Heart right ventricle (tissue), 16 donors: ENCODE data around the gene DNAI7. TPM values are rescaled to one million over a fixed set of nuclear protein-coding genes. Genes with fewer than 3 reads are reported as not detected.
A peak's percentile ranks its signal among the peaks of the same experiment; 100 is the strongest.

Experiments used
- ATAC-seq, 8 donors: fragments of 200-7000 bp; cut with Tn5 transposase; one replicate each; pipeline ENCODE4 v1.9.1; 2020; ENCODE audit warnings: mild to moderate bottlenecking in 8 of 8, moderate library complexity in 8 of 8, moderate number of reproducible peaks in 1 of 8
- DNase-seq, 2 donors: peaks; one replicate each; pipeline ENCODE4 v3.0.0-alpha.2; 2020
- H3K27ac ChIP-seq, 10 donors: fragments of 200-600 bp; sonication (generic) in 2 of 10; one replicate each; pipeline versions ENCODE4 v1.5.0 to v1.8.0; 2020 to 2022; ENCODE audit warnings: mild to moderate bottlenecking in 3 of 10
- H3K27me3 ChIP-seq, 7 donors: fragments of 200-600 bp; one replicate each; pipeline ENCODE4 v1.8.0; 2021 to 2022; ENCODE audit warnings: mild to moderate bottlenecking in 2 of 7
- H3K36me3 ChIP-seq, 9 donors: fragments of 200-600 bp; sonication (generic) in 1 of 9; one replicate each; pipeline versions ENCODE4 v1.5.0 to v1.8.0; 2020 to 2022; ENCODE audit warnings: mild to moderate bottlenecking in 2 of 9
- H3K4me1 ChIP-seq, 9 donors: fragments of 200-600 bp; sonication (generic) in 1 of 9; one replicate each; pipeline versions ENCODE4 v1.5.0 to v1.8.0; 2020 to 2022; ENCODE audit warnings: mild to moderate bottlenecking in 4 of 9
- H3K4me3 ChIP-seq, 10 donors: fragments of 200-600 bp; sonication (generic) in 2 of 10; one replicate each; pipeline versions ENCODE4 v1.5.0 to v1.8.0; 2020 to 2022; ENCODE audit warnings: mild to moderate bottlenecking in 7 of 10, moderate library complexity in 2 of 10
- H3K9me3 ChIP-seq, 11 donors: fragments of 200-600 bp in 10 of 11; sonication (generic) in 2 of 11; one replicate each; pipeline versions ENCODE4 v1.5.0 to v1.8.0; 2013 to 2022; ENCODE audit warnings: mild to moderate bottlenecking in 2 of 11, control low read depth in 1 of 11, moderate library complexity in 1 of 11
- WGBS, 2 donors: extraction: QIAGEN DNeasy Blood & Tissue Kit; methylation state at CpG; one replicate each; pipeline ENCODE4 v1.1.7; 2013; ENCODE audit warnings: inconsistent platforms in 1 of 2; 5-methylcytosine and 5-hydroxymethylcytosine counted together
- intact Hi-C, 10 donors: fragments of 100-400 bp; cut with DNase I; formaldehyde crosslinking; loops; one replicate each; pipeline versions ENCODE4 v1.11.1 to v1.14.2; 2022
- polyA plus RNA-seq, 2 donors: library from polyadenylated mRNA; stranded (reverse); fragments of 200-250 nt; gene quantifications; one replicate each; pipeline ENCODE4 v1.2.3, GENCODE V29; 2013
- total RNA-seq, 10 donors: library from RNA; stranded (reverse); fragmentation: NEBNext Ultra II Directional in 3 of 10; extraction: Animal tissue kit (Norgen Biotek cat#: 25700) in 3 of 10; gene quantifications; one replicate each; pipeline versions ENCODE4 v1.2.1 to v1.2.4, GENCODE V29; 2021 to 2023
- TF ChIP-seq, protein P1 (sequence below), 9 donors: fragments of 200-600 bp; sonication (generic) in 2 of 9; IDR thresholded peaks; one replicate each; pipeline versions ENCODE4 v1.5.0 to v1.8.0; 2021 to 2022; ENCODE audit warnings: antibody characterized with exemption in 9 of 9, mild to moderate bottlenecking in 5 of 9, moderate library complexity in 1 of 9
- donor health status: Arrhythmogenic right ventricular cardiomyopathy.
- donor health status: ischemic (EF 13 %, LVEDD 7.1; RV severe dilation, severe dysfunction).
- donor health status: healthy with polysubstance abuse.
- donor health status: DM: no; HTN: yes; CAD: no.
- donor health status: DM: no; HTN: no; CAD: no.
- donor health status: ischemic (EF 25% LVEDD 6.9; RV normal size, moderate dysfunction).
- donor health status: ischemic (EF 25% LVEDD 5.7; RV mildly dilated, moderate dysfunction).
- donor health status: healthy.
- donor health status: DM: yes; HTN: yes; CAD: no.
- donor health status: Ischemic cardiomyopathy.
- donor health status: ischemic (EF 35%, LVEDD 5.7; RV mildly dilated, moderate dysfunction).
- donor health status: nonischemic (EF 11% LVEDD 7.7; RV severe dilation, severe dysfunction).
- donor health status: DM: yes; HTN: yes; CAD: no.
- donor health status: PGD.
- donor health status: ischemic (EF 29% LVEDD 5.4; RV normal size, mild dysfunction).
- donor health status: nonischemic (EF 23%, LVEDD 6.1; RV moderate dilation, normal function).

Gene DNAI7
- total and polyA plus RNA-seq, 12 donors: 0.04 to 1.8 (median 0.79) TPM

DNA sequence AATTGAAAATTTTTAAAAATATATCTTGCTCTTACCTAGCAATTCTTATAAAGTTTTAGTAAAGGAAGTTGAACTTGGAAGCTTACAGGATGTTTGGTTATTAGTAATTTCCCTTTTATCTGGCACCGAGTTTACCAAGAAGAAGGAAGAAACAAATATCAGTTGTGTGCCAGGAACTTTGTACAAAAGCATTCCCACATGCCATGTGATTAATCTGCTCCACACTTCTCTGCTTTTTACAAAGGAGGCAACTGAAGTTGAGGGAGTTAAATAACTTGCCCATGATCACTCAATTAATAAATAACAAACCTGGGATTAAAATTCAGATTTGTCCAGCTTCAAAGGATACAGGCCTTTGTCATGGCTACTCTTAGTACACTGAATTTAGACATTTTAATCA, 123.6 kb downstream of the DNAI7 start:
- Histone ChIP-seq H3K4me1 (peaks cover 0 to 51% (median 8%) of the 10 kb centered on the region in 9 donors), H3K27ac (peak overlapping the region in 5 of 10 donors; percentile 24 to 73 (median 56)), H3K4me3 (no peak overlapping the region), H3K9me3 (no peaks in the 10 kb centered on the region), H3K27me3 (no peaks in the 10 kb centered on the region), H3K36me3 (peaks cover 0 to 42% (median 0%) of the 10 kb centered on the region in 9 donors)
- TF ChIP-seq, protein P1, sequence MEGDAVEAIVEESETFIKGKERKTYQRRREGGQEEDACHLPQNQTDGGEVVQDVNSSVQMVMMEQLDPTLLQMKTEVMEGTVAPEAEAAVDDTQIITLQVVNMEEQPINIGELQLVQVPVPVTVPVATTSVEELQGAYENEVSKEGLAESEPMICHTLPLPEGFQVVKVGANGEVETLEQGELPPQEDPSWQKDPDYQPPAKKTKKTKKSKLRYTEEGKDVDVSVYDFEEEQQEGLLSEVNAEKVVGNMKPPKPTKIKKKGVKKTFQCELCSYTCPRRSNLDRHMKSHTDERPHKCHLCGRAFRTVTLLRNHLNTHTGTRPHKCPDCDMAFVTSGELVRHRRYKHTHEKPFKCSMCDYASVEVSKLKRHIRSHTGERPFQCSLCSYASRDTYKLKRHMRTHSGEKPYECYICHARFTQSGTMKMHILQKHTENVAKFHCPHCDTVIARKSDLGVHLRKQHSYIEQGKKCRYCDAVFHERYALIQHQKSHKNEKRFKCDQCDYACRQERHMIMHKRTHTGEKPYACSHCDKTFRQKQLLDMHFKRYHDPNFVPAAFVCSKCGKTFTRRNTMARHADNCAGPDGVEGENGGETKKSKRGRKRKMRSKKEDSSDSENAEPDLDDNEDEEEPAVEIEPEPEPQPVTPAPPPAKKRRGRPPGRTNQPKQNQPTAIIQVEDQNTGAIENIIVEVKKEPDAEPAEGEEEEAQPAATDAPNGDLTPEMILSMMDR (IDR thresholded peaks at IDR 0.05): no peak
- WGBS, 2 donors: 29 to 60% methylated on average over 1 of the region's 1 CpG
- DNase-seq: no peak
- intact Hi-C loops: no loop called here
- ATAC-seq: peak in 2 of 8 donors; percentile 23 to 42

DNA sequence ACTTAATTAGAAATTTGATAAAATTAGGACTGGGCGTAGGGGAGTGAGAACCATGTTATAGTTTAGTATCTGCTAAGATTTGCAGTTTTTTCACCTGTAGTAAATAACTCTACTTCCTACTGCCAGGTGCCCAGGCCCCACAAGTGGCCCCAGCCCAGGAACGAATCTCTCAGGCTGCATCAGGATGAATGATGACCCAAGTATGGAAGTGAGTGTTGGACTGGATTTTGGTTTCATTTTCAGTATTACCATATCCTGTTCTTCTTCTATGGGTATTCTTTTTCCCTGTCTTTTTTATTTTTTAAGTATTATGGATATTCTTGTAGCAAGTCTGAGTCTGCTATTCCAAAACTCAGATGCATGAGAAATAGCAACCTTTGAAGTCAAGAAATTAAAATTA, 125.7 kb downstream of the DNAI7 start:
- ATAC-seq (no peak), DNase-seq (no peak)
- no peak overlapping the region for H3K4me3 ChIP-seq
- intact Hi-C loops: no loop called here
- peak overlapping the region in 2 of 10 donors; percentile 28 for H3K27ac ChIP-seq
- no peaks in the 10 kb centered on the region for H3K27me3 ChIP-seq
- WGBS, 2 donors: 66 to 81% methylated on average over 2 of the region's 2 CpGs
- peaks cover 0 to 63% (median 0%) of the 10 kb centered on the region in 9 donors for H3K36me3 ChIP-seq
- H3K4me1 ChIP-seq: peaks cover 0 to 51% (median 8%) of the 10 kb centered on the region in 9 donors
- TF ChIP-seq, protein P1 (IDR thresholded peaks at IDR 0.05): no peak
- H3K9me3 ChIP-seq: no peaks in the 10 kb centered on the region

DNA sequence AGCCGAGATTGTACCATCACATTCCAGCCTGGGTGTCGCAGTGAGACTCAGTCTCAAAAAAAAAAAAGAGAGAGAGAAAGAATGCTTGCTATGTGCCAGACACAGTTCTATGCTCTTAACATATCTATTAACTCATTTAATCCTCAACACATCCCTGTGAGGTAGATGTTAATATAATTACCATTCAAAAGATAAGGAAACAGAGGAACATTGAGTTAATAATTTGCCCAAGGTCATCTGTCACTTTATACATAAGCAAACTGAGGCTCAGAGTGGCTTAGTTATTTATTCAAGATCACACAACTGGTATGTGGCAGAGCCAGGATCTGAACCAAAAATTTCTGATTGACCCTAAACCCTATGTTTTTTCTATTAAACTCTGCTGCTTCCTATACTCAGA, 129.9 kb downstream of the DNAI7 start:
- peaks cover 0 to 72% (median 0%) of the 10 kb centered on the region in 9 donors for H3K36me3 ChIP-seq
- WGBS, 2 donors: 63 to 73% methylated on average over 2 of the region's 2 CpGs
- TF ChIP-seq, protein P1 (IDR thresholded peaks at IDR 0.05): no peak
- no peak overlapping the region for H3K4me3 ChIP-seq
- H3K27me3 ChIP-seq: no peaks in the 10 kb centered on the region
- H3K4me1 ChIP-seq: peaks cover 0 to 13% (median 0%) of the 10 kb centered on the region in 9 donors
- no peaks in the 10 kb centered on the region for H3K9me3 ChIP-seq
- intact Hi-C loops: no loop called here
- DNase-seq: no peak
- no peak for ATAC-seq
- H3K27ac ChIP-seq: no peak overlapping the region

DNA sequence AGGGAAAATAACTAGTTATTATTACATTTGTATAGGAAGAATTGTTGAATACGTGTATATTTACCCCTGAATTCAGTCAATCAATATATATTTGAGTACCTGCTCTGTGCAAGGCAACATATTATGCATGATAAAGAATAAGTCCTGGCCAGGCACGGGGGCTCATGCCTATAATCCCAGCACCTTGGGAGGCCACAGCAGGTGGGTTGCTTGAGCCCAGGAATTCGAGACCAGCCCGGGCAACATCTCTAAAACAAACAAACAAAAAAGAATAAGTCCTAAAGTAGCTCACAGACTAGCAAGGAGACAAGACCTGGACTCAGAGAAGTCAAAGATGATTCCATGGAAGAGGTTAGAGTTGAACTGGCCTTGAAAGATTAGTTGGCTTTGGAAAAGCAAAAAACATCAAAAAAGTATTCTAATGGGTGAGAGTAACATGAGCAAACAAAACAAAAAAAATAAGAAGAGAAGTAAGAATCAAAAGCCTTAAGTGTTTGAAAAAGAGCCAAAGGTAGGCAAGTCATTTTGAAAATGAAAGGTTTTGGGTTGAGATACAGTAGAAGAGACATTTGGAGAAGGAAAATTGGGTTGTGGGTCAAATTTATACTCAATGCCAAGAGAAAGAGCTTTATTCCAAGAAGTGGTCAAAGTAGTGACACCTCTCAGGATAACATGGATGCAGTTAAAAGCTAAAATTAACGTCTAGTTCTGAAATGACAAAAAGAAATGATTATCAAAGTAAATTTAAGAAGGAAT, 130.9 kb downstream of the DNAI7 start:
- no peak overlapping the region for H3K4me3 ChIP-seq
- no peak for DNase-seq
- intact Hi-C loops: no loop called here
- TF ChIP-seq, protein P1 (IDR thresholded peaks at IDR 0.05): no peak
- WGBS, 2 donors: 52 to 68% methylated on average over 5 of the region's 5 CpGs
- H3K27ac ChIP-seq: no peak overlapping the region
- peaks cover 0 to 3% (median 0%) of the 10 kb centered on the region in 9 donors for H3K4me1 ChIP-seq
- H3K36me3 ChIP-seq: peaks cover 0 to 62% (median 0%) of the 10 kb centered on the region in 9 donors
- no peaks in the 10 kb centered on the region for H3K27me3 ChIP-seq
- no peaks in the 10 kb centered on the region for H3K9me3 ChIP-seq
- ATAC-seq: no peak
